TTC549 (cell line): Measurements from ENCODE around the gene CFAP77.

Source experiments
- FAIRE-seq: peaks from 2 replicates; lab custom pipeline; 2012; peaks lifted over from hg19 to GRCh38; lab: Jason Lieb, UNC

The CFAP77 gene

DNA sequence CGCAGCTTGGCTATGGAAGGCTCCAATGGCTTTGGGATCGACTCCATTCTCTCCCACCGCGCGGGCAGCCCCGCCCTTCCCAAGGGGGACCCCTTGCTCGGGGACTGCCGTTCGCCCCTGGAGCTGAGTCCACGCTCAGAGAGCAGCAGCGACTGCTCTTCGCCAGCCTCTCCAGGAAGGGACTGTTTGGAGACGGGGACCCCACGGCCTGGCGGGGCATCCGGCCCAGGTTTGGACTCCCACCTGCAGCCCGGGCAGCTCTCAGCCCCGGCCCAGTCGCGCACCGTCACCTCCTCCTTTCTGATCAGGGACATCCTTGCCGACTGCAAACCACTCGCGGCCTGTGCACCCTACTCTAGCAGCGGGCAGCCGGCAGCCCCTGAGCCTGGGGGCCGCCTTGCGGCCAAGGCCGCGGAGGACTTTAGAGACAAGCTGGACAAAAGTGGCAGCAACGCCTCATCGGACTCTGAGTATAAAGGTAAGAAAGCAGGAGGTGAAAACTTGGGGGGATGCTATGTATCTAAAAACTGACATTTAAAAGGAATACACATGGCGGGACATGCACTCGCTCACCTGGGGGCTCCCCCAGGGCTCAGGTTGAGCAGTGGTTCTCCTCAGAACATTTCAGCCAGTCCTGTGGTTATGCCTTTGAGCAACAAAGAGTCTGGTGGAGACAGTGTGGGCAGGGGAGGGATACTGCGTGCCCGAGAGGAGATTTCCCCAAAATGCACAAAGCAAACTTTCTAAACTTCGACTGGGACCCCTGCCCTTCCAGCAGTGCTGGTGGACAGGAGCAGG is 173.0 kb downstream of the CFAP77 start:
- no peak for FAIRE-seq

DNA sequence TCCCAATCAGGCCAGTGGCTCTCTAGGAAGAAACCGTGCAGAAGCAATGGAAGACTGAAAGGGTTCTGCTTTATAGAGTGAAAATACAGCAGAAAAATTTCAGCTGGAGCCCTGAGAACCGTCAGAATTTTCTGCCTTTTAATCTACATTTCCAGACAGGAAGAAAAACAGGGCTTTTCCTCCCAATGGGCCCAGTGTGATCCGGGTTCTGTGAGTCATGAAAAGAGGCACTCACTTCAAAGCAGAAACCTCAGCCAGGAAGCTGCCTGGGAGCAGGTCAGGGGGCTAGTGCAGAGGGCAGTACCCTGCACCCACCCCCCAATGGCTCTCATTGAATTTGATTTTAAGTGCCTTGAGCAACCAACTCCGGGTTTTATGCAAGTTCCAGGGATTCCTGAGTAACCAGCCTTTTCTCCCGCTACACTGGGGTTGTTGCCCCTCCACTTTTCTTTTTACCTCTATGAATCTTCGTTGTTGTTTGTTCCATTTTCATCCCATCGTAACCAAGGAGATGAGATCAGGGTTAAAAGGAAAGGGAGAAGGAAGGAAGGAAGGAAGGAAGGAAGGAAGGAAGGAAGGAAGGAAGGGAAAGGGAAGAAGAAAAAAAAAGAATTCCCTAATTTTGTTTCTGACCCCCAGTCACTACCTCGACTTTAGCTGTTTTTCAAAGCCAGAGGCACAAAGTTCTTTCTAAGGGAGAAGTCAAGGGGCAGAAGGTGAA is 173.7 kb downstream of the CFAP77 start:
- no peak for FAIRE-seq

DNA sequence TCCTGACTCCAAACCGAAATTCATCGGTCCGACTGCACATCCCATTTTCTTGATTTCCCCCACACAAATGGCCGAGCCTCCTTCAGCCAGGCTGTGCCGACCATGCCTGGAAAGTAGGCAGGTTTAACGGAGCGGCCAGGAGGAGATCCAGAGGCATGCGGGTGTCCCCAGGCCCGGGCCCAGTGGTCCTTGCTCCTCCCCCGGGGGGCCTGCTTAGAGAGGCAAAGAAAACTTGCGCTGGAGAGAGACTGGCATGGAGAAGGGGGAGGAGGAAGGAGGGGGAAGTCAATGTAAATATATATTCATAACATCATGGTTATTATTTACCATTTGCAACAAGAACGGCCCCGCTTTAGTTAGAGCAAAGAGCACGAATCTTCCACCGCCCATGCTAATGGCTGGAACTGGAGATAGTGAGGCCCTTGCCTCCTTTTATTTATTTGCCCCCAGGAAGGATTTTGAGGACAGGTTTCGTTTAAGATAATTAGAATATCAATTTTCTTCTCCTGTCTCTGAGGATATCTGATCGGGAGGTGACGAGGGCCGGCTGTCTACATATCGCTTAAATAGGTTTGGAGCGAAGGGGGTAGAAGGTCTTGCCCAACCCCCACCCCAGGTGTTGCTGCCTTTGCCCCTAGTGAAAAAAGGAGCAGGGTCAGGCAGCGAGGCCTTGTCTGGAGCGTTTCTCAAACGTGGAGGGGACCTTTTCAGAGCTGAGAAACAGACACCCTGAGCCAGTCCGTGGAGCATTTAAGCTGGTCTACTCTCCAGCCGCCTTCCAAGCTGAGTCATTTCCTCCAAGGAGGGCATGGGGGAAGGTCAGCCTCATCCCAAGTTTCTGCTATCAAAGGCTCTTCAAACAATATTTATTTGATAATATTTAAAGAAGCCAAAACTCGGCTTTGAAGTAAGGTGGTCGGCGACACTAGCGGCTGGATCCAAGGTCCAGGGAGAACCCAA is 174.9 kb downstream of the CFAP77 start:
- no peak for FAIRE-seq

DNA sequence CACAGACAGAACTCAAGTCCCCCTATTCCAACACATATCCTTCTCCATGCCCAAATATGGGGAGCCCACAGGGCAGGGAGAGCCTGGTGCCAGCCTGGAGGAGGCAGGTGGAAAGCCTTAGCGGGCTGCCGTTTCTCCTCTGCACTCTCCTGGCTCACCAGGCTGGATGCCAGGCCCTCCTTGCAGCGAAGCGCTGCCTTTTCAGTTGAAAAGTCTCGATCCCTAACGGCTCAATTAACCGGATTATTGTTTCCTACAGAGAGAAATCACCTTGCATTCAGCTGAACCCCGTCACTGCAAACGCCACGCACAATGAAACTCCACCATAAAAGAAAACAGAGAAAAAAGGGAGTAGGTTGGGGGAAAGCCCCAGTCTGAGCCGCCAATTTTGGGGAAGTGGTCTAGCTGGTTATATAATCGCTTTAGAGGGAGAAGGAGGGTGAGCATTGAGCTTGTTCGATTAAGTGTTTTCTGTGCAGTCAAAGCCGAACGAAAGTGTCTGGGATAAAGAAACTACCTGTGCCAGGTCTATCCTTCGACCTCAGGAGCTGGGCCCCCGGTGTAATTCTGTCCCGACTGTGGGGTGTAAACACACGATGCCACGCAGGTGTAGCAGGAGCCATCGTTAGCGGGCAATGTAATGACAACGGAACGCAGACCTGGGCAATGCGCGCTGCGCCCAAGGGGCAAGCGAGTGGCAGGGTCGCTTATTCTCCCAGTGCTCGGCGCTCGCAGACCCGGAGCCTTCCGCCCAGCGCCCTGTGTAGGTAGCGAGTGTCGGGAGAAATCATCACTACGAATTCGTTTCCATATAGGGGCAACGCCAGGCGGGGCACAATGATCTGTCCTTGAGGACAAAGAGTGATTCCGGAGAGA is 176.2 kb downstream of the CFAP77 start:
- no peak for FAIRE-seq

DNA sequence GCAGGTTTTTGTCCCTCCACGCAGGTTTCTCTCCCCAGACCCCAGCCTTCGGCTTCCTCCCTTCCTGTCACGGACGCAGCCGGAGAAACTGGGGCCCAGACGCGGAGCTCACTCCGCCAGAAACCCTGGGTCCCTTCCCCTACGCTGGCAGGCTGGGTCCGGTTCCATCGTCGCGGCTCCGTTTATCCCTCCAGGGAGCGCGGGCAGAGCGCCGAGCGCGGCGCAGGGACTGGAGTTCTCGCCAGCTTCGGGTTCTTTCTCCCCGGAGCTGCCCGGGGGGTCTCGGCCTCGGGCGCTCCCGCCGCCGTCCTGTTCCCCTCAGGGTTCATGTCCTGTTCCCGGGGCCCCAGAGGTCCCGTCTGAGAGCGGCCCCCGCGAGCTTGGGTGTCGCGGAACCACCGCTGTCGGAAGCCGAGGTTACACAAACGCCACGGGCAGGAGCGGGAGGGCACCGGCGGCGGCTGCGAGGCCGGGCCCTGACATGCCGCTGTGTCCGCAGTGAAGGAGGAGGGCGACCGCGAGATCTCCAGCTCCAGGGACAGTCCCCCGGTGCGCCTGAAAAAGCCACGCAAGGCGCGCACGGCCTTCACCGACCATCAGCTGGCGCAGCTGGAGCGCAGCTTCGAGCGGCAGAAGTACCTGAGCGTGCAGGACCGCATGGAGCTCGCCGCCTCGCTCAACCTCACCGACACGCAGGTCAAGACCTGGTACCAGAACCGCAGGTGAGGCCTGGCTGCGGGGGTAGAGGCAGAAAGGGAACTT is 177.0 kb downstream of the CFAP77 start:
- no peak for FAIRE-seq

DNA sequence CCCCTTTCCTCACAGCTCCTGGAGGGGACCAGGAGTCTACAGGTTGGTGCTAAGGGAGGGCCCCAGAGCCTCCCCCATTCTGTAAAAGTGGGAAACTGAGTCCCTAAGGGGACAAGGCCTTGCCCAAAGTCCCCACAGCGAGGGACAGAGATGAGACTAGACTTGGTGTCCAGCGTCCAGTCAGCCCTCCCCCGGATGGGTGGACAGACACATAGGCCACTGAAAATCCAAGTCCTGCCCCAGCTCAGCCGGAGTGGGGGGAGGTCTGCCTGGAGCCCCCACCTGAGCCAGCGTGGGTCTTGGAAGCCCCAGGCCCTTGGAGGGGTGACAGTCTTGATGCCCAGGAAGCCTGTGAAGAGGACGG is 177.6 kb downstream of the CFAP77 start:
- no peak for FAIRE-seq

DNA sequence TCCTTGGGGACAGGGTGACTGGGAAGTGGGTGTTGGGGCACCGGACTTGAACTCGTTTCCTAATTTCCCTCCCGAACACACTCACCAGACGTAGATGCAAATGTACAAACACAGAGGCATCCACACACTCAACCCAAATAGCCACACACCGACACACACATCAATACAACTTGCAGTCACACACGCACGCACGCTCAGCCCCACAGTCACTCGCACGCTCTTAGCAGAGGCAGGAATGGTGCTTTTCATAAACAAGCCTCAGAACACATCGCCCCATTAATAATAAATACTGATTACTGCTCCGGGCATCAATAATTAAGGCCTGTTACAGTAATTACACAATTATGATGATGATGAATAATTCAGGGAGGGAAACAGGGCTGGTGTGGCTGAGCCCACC is 178.1 kb downstream of the CFAP77 start:
- no peak for FAIRE-seq

DNA sequence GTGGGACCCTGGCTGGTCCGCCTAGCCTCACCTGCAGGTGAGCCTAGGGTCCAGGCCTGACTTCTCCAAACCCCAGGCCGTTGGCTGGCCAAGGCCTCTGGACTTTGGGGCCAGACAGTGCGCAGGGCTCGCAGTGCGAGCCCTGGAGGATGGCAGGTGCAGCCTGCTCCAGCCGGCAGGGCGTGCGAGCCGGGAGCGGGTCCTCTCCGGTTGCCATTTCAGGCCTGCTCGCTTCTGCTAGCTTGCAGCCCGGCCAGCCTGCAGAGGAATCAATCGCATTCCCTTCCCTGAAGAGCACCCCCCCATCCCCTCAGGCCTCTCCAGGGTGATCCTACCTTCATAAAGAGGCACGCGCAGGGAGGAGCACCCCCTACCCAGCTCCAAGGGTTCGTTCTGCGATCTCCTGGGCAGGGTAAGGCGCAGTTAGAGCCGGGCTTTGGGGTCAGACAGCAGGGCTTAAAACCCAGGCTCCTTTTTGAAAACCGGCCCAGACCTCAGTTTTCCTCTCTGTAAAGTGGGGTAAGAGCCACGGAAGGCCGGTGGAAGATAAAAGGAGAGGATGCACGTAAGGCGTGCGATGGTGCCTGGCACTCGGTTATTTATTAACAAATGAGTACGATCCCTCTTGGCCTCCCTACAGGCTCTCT is 178.6 kb downstream of the CFAP77 start:
- no peak for FAIRE-seq

DNA sequence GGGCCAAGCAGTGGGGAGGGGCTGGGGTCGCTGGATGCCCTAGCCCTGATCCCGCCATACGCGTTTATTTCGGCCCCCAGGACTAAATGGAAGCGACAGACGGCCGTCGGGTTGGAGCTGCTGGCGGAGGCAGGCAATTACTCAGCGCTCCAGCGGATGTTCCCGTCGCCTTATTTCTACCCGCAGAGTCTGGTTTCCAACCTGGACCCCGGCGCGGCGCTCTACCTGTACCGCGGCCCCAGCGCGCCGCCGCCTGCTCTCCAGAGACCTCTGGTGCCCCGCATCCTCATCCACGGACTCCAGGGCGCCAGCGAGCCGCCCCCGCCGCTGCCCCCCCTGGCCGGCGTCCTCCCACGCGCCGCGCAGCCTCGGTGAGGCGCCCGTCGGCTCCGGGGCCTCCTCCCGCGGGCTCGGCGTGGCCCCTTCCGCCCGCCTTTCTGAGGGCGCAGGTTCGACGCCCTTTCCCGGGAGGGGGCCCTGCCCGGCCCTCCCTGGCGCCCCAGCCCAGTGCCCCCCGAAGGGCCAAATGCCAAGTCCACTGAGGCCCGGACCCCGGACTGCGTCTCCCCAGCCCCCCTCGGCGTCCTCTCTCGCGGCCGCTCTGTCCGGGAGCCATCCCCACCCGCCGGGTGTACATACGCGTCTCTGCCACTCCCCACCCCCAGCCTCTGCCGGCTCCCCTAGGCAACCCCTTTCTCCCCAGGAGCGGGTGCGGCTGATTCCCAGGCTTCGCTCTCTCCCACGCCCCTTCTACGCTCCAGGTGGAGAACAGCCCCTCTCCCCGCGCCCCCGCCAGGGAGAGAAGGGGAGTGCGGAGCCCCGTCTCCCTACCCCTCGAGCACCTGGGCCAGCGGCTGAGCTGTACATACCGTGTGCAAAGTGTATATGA is 179.4 kb downstream of the CFAP77 start:
- no peak for FAIRE-seq

DNA sequence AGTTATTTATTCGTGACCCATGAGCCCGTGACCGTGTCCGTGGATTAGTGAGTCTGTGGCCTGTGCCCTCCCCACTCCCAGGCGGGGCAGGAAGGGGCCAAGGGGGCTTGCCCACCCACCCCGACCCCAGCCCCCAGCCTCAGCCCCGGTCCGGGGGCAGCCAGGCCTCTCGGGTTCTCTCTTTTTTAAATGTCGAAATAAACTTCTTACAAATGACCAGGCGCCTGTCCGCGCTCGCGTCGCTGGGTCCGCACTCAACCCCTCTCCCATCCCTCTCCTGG is 180.0 kb downstream of the CFAP77 start:
- no peak for FAIRE-seq

DNA sequence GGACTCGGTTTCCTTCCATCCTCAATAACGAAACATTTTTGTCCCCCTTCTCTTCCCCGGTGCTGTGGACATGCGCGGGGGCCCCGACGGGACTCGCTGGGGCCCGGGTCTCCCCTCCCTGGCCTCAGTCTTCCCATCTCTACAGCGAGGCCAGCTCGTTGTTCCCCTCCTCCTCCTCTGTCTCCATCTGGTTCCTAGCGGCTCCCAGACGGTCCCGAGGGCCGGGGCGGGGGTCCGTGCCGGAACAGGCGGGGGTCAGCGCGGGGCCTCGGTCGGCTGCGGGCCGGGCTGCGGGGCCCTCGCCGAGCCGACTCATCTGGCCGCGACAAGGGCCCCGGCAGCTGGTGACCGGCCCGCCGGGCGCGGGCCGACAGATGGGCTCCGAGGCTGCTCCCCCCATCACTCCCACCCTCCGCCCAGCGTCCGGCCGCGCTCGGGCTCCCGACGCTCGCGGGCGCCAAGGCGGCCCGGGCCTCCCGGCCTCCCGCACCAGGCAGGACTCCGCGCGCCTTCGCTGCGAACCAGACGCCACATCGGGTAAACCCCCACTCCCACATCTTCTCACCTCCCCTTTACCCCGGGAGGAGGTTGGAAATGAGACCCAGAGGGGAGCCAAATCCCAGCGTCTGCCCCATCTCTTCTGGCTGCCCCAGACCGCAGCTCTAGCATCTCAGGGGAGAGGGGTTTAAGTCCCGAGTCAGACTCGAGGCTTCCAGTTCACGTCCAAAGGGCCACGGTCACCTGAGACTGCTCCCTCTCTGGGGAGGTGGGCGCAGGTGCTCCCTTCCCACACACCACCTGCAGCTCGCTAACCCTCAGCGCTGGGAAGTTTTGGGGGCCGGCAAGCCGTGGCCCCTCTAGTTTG is 180.5 kb downstream of the CFAP77 start:
- FAIRE-seq: no peak

DNA sequence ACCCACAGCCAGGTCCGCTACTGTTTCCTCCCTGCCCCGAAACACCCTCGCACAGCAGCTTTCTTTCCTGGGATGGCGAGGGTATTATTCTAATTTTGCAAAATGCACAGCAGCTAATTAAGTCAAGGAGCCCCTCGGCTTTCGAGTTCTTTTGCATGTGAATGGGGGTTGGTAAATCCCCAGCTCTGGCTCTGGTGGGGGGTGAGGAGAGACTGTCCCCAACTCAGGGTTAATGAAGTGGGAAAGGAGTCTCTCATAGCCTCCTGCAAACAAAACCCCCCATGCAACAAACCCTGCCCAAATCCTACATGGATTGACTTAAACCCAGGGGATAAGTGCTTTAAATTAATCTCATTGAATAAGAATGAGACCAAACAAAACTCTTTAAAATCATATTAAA is 181.2 kb downstream of the CFAP77 start:
- FAIRE-seq: no peak

DNA sequence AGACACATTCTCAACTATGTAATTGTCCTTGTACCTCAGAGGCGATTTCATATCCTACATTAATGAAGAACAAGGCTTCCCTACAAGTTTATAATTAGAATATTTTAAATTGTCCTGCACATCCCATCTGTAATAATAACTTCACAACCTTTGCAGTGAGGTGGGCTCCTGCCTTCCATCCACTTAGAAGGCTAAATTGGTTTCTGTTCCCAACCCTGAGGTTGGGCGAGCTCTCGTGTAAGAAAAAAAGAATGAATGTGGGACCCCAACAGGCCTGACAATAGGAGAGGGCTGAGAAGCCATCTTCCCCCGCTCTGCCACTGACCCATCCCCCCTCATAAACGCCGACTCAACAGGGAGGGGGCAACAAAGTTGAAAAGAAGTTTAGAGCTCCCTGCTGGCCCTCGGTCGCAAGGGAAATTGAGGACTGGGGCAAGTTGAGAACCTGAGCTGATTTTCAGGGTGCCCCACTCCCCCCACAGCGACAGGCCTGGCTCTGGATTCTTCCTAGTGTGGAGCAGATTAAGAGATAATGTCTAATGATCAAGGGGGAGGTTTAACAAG is 181.8 kb downstream of the CFAP77 start:
- no peak for FAIRE-seq

DNA sequence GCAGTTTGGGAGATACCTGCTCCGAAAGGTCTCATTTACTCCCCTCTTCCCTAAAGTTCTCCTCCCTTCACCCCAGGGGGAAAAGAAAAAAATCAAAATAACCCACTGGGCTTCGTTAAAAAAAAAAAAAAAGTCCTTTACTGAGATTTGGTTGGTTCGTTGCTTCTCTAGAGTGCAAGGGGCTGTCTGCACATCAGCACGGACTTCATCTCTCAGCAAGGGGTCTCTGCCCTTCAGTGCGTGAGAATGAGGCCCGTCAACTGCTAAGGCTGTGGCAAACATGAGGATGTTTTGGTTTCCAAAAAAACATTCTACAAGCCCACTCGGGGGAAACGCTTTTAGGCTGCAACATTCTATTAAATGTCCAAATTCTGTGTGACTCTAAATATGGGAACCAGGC is 182.4 kb downstream of the CFAP77 start:
- FAIRE-seq: no peak

DNA sequence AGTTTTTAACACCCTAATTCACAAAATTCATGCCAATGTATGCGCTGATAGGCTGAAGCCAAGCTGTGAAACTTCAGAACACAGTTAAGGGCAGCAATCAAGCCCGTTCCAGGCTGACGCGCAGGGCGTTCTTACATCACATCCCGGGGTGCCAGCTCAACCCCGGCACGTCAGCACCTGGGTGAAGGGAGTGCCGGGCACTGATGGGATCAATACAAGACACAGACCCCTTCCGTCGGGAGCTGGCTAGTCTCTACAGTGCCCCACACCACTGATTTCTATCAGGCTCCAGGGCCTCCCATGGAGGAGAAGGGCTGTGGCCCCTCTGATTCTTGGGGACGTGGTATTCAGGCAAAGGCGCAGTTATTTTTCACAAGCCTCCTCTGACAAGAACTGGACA is 184.4 kb downstream of the CFAP77 start:
- no peak for FAIRE-seq

DNA sequence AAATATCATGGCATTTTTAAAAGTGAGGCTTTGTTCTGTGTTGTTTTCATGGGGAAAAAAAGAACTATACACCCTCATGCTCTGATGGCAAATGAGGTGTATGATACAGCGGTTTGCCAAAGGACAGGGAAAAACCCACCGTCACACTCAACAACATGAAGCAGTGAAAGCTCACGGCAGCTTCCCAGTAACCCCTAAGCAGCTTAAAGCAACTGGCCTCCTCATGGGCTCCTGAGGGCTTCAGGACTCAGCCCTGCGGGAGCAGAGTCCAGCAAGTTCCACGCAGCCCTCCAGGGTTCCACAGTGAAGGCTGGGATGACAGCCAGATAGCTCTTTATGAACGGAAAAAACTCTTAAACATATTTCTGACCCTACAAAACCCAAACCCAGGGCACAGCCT is 185.3 kb downstream of the CFAP77 start:
- FAIRE-seq: no peak

DNA sequence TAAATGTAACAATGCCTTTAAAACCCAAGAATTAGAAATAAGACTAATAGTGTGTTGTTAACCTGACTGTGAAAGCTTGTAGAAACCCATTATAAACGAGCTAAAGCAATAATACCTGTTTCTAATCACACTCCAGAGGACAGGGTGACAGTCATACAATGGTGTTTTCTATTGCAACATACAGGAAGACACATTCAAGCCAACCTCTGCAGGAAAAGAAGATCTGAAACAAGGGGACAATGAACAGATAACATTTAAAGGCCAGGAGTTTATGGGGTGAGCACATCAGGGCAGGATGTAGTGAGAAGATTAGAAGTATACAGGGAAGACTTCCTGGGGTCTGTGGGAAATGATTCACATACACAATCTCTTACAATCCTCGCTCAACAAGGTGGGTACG is 186.2 kb downstream of the CFAP77 start:
- FAIRE-seq: no peak

DNA sequence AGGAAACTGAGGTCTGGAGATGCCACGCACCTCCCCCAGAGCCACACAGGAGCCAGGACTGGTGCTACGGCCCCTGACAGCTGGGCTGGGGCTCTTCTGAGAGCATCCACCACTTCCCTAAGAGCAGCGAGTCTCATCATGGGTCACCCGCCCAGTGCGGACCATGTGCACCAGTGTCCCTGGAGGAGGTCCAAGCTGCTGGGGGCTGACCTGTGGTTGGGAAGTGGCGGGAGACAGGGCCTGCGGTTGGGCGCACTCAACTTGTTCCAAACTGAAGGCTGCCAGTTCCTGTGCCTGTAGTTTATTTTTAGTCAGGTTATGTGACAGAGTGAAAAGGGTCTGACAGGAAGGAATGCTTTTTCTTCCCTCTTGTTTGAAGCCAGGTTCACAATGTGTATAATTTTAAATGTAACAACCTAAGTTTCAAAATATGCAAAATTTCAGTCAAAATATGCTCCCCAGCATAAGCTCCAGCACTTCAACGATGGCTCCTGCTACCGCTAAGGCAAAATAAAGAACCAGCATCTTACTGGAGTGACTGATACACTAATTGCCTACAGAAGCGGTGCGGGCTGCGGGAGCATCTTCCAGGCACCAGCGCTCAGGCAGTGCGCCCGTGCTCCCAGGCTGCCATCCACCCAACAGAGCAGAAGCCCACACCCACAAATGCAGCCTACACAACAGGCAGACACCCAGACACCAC is 187.2 kb downstream of the CFAP77 start:
- FAIRE-seq: no peak
